Ecto neural progenitor cell (in vitro differentiated cells): Measurements from ENCODE around the gene KEAP1.
"Not testable (repeated sequence)": the region's sequence is repeated elsewhere in the genome, so short reads cannot be mapped to it uniquely, and the experiment has no call there.

Source experiments
- DNase-seq: peaks from one replicate; pipeline ENCODE4 v3.0.0-alpha.2; 2018; ENCODE audit warnings: low spot score

The KEAP1 gene

DNA sequence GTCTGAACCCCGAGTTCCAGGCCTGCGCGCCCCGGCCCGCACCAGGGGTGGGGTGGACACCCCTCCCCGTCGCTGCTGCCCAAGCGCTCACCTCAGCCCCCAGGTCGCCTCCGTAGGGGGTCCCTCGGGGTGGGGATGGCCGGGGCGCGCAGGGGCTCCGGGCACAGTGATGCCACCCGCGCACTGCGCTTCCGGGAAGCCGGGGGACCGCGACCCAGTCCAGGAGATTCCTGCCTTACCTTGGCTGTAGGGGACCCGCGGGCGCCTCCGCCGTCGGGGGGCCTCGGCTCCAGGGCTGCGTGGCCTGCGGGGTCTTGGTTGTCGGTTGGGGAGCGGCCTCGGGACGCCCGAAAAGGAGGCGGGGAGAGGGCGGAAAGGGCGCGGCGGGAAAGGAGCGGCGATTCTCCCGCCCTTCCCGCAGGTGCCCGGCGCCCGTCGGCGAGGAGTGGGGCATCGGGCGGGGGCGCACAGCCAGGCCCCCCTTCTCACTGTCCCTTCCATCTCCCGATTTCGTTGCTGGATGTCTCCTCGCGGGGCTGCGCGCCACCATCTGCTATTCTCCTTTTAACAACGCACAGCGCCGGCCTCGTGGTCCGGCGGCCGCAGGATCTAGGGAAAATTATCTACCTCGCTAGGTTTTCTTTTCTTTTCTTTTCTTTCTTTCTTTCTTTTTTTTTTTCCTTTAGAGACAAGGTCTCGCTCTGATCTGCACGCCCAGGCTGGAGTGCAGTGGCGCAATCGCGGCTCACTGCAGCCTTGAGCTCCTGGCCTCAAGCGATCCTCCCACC lies at the start of gene KEAP1:
TSS of gene KEAP1 (minus strand) at position 355 of the 788 bp plus-strand sequence. CDS start 3,323 bp downstream, outside the sequence.
- peak; percentile 70 for DNase-seq

DNA sequence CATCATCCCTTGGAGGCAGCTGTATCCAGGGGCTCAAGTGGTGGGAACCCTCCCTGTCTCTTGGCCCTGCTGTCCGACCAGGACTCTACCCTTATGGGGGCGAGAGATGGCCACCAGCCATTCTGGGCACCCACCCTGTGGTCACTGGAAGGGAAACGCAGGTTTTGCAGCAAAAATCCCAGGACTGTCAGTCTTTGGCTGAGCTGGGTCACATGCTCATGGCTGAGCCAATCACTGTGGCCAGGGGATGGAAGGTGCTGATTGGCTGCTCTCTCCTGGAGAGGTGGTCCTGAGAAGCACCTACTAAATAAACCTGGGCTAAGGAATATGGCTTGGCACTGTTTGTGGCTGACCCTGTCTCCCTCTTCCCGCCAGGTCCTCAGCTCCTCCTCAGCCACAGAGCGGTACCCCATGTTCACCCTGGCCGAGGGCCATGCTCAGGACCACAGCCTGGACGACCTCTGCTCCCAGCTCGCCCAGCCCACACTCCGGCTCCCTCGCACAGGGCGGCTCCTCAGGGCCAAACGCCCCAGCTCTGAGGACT lies 49.4 kb upstream of the KEAP1 start:
- DNase-seq: no peak

DNA sequence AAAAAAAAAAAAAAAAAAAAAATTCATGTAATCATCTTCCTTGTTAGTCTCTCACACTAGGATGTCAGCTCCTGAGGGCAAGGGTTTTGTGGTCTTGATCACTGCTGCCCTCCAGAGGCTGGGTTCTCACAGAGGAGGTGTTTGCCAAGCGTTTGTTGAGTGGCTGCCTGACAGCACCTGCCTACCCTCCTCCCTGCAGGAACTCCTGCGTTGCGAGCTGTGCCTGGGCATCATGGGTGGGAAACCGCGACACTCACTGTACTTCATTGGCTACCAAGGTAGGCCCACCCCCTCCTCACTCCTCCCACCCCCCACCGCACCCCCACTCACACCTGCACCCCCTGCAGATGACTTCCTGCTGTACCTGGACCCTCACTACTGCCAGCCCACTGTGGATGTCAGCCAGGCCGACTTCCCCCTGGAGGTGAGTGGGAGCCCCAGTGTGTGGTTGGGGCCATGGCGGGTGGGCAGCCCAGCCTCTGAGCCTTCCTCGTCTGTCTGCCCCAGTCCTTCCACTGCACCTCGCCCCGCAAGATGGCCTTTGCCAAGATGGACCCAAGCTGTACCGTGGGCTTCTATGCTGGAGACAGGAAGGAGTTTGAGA lies 48.6 kb upstream of the KEAP1 start:
- DNase-seq: no peak

DNA sequence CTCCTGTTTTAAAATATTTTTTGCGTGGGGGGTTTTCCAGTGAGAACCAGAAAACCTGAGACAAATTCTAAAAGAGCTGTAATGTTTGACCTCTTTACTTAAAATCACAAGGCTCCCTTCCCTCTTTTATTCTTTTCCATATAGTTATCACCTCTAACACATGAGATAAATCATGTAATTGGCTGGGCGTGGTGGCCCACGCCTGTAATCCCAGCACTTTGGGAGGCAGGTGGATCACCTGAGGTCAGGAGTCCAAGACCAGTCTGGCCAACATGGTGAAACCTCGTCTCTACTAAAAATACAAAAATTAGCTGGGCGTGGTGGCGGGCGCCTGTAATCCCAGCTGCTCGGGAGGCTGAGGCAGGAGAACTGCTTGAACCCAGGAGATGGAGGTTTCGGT lies 47.9 kb upstream of the KEAP1 start:
- not testable (repeated sequence) for DNase-seq

DNA sequence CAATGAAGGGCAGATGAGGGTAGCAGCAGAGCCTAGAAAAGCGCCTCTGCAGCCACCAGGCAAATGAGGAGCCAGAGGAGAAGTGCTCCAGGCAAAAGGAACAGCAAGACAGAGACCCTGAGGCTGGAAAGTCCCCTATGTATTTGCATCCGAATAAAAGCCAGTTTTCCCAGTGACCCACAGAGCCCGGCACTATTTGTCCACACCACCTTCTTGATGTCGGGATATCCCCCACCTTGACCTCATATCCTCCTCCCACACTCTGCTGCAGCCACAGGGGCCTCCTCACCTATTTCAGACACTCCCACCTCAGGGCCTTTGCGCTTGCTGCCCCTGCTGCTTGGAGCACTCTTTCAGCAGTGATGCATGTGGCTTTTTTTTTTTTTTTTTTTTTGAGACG lies 47.2 kb upstream of the KEAP1 start:
- no peak for DNase-seq

DNA sequence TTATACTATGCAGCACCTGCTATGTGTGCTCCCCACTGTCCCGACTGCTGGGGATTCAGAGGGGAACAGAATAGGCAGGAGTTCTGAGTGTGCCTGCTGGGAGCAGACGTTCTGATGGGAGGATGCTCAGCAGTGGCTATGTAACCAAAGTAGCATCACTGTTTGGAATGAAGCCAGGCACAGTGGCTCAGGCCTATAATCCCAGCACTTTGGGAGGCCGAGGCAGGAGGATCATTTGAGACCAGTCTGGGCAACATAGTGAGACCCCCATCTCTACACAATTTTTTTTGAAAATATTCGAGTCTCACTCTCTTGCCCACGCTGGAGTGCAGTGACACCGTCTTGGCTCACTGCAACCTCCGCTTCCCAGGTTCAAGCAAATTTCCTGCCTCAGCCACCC lies 46.6 kb upstream of the KEAP1 start:
- DNase-seq: no peak

DNA sequence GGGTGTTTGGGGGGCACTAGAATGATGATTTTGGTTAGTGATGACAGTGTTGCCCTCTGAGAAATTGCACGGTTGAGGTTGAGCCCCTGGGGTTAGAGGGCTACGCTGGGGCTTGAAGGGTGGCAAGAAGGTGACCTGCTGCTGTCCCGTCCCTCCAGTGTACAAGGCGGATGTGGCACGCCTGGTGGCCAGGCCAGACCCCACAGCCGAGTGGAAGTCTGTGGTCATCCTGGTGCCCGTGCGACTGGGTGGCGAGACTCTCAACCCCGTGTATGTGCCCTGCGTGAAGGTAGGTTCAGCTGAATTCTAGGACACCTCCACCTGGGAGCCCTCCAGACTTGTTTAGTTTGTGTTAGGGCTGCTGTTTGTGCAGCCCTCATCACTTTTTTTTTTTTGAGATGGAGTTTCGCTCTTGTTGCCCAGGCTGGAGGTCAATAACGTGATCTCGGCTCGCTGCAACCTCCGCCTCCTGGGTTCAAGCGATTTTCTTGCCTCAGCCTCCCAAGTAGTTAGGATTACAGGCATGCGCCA lies 45.7 kb upstream of the KEAP1 start:
- no peak for DNase-seq

DNA sequence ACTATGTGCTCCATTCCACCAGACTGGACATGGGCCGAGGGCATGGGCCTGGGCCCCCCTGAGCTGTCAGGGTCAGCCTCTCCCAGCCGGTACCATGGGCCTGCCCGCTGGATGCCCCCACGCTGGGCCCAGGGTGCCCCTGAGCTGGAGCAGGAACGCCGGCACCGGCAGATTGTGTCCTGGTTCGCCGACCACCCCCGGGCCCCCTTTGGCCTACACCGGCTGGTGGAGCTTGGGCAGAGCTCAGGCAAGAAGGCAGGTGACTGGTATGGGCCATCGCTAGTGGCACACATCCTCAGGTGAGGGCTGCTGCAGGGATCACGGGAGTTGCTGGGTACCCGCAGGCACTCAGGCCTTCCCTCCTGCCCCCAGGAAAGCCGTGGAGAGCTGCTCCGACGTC lies 43.7 kb upstream of the KEAP1 start:
- DNase-seq: no peak

DNA sequence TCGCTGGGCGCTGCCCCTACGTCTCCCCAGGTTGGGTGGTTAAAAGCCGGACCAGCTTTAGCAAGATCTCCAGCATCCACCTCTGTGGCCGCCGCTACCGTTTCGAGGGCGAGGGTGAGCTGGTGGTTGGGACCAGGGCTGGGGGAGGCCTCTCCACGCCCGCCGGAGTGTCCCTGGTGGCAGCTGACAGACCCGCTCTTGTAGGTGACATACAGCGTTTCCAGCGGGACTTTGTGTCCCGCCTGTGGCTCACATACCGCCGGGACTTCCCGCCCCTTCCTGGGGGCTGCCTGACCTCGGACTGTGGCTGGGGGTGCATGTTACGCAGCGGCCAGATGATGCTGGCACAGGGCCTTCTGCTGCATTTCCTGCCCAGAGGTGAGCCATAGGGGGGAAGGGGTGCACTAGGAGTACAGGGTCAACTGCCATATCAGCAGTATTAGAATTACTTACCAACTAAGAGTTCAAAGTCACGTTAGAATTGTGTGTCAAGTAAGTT lies 41.6 kb upstream of the KEAP1 start:
- no peak for DNase-seq

DNA sequence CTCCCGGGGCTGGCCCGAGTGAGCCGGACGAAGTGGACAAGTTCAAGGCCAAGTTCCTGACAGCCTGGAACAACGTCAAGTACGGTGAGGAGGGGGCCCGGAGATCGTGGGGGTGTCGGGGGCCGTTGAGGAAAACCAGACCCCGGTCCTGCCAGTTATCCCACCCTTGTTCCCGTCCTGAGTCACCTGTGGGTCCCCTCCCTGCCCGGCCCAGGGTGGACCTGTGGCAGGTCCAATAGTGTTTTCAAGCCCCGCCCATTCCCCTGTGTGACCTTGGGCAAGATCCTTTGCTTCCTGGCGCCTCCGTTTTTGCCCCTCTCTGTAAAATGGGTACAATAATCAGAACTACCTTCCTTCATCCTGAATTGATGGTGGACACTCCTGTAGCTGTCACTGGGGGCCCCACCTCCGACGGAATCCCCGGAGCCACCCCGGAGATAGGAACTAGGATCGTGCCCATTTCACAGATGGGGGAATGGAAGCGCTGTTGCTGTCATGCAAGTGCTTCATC lies 41.1 kb upstream of the KEAP1 start:
- DNase-seq: no peak

DNA sequence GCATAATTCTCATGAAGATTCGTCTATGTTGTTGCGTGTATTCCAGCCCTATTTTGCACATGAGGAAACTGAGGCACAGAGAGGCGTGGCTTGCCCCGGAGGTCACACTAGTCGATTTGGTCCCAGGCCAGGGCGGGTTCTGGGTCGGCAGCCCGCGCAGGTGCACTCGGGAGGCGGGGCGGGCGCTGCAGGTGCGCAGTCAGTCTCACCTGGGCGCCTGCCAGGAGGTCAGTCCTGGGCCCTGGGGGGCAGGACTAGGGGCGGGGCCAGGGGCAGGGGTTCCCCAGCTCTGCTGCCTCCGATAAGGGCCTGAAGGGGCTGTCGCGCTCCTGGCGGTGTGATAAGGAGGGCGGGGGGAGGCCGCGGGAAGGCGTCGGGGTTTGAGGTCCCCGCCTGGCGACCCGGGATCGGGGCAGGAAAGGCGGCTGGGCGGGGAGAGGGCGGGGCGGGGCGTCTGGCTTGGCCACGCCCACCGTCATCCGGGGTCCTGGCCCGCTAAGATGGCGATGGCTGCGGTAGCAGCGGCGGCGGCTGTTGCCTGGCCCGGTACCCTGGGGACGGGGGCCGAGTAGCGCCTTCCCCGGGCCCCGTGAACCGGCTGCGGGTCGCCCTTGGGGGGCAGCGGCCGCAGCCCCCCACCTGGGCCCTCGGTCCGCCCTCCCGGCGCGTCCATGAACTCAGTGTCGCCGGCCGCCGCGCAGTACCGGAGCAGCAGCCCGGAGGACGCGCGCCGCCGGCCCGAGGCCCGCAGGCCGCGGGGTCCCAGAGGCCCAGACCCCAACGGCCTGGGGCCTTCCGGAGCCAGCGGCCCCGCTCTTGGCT lies 40.5 kb upstream of the KEAP1 start, which contains the start of gene ATG4D:
TSS of gene ATG4D (plus strand) at position 485 of the 822 bp plus-strand sequence. CDS start at position 672, 187 bp downstream.
- DNase-seq: peak; percentile 92

DNA sequence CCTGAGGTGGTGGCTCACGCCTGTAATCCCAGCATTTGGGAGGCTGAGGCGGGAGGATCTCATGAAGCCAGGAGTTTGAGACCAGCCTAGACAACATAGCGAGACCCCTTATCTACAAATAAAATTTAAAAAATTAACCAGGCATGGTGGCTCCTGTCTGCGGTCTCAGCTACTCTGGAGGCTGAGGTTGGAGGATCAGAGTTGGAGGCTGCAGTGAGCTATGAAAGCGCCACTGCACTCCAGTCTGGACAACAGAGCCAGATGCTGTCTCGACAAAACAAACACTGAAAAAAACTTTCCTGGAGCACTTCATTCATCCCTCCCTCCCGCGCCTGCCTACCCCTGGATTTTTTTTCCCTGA lies 39.9 kb upstream of the KEAP1 start:
- no peak for DNase-seq

DNA sequence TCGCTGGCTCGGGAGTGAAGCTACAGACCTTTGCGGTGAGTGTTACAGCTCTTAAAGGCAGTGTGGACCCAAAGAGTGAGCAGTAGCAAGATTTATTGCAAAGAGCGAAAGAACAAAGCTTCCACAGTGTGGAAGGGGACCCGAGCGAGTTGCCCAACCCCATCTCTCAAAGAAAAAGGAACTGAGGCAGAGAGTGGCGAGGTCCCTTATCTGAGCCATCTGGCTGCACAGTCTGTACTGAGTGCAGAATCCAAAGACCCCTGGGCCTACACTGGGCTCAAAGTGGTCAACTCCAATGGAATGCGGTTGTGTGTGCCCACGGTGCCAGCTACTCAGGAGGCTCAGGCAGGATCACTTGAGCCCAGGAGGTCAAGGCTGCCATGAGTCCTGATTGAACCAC lies 35.9 kb upstream of the KEAP1 start:
- DNase-seq: not testable (repeated sequence)

DNA sequence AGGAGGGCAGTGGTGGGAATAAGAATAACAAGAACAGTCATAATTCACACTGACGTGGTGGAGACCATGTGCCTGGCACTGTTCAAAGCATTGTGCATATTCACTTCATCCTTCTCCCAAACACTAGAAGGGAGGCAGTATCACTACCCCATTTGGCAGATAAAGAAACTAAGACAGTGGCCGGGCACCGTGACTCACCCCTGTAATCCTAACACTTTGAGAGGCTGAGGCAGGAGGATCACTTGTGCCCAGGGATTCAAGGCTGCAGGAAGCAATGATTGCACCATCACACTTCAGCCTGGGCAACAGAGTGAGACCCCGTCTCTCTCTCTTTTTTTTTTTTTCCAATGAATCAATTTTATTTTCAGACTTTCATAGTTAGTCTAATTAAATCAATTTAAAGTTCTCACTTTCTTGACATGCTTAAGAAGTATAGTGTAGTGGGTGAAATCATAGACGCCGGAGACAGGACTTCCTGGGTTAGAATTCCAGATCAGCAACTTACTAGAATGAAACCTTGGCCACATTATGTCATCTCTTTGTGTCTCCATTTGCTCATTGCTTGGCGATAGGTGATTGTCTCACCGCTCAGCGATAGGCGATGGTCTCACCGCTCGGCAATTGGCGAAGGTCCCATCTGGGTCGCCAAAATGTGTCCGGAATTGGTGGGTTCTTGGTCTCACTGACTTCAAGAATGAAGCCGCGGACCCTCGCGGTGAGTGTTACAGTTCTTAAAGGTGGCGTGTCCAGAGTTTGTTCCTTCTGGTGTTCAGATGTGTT lies 35.2 kb upstream of the KEAP1 start:
- no peak for DNase-seq

DNA sequence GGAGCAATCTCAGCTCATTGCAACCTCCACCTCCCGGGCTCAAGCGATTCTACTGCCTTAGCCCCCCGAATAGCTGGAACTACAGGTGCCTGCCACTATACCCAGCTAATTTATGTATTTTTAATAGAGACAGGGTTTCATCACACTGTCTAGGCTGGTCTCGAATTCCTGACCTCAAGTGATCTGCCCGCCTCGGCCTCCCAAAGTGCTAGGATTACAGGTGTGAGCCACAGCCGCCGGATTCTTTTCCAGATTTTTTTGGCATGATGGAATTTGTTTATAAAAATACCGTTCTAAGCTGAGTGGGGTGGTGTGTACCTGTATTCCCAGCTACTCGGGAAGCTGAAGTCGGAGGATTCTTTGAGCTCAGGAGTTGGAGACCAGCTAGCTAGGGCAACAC lies 34.5 kb upstream of the KEAP1 start:
- no peak for DNase-seq

DNA sequence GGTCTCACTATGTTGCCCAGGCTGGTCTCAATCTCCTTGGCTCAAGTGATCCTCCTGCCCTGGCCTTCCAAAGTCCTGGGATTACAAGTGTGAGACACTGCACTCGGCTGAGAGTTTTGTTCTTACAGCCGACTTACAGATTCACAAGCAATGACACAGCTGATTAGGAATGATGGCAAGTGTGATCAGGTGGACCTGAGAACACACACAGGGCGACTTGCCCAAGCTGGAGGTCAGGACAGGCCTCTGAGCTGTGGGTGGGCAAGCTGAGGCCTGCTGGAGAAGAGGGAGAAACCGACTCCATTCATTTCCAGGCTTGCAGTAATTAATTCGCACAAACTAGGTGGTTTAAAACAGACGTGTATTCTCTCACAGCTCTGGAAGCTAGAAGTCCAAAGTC lies 32.5 kb upstream of the KEAP1 start:
- no peak for DNase-seq

DNA sequence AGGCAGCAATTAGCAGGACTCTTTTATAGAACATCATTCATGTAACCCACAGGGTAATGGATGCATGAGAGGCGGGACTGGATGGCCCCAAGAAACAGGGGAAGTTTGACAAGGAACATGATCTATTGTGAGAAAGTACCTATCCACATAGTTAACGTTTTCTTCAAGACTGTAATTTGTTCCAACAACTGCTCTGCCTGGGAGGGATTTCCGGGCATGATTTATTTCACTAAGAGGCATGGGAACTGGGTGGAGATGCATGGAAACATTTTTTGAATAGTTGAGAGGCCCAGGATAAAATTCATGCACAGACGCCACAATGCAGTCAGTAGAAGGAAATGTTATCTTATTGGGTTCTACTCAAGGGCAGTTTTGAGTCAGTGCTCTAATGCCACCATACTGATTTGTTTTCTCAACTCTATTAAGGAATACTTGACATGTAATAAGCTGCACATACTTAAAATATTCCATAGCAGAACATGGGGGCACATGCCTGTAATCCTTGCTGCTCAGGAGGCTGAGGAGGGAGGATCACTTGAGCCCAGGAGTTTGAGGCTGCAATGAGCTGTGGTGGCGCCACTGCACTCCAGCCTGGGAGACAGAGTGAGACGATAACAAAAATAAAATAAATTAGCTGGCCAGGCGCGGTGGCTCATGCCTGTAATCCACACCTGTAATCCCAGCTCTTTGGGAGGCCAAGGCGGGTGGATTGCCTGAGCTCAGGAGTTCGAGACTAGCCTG lies 30.7 kb upstream of the KEAP1 start:
- DNase-seq: no peak

DNA sequence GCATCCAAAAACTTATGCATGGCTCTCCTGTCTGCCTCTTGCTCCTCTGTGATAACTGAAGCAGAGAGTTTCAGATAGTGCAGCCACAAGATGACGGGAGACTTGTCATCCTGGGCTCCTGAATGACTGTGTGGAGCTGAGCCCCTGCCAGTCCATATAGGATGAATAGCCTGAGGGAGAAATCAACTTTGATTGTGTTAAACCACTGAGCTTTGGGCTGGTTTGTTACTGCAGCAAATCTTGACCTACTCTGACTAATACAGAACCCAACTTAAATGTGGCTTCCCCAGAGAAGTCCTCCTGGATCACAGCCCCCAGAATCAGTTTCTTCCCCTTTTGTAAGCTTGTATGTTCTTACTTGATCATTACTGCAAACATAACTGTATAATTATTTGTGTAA lies 29.3 kb upstream of the KEAP1 start:
- no peak for DNase-seq

DNA sequence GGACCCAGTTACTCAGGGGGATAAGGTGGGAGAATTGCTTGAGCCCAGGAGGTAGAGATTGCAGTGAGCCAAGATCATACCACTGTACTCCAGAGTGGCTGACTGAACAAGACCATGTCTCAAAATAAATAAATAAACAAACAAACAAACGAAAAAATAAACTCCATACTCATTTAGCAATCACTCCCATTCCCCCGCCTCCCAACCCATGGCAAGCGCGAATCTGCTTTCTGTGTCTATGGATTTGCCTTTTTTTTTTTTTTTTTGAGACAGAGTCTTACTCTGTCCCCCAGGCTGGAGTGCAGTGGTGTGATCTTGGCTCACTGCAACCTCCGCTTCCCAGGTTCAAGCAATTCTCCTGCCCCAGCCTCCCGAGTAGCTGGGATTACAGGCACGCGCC lies 23.7 kb upstream of the KEAP1 start:
- DNase-seq: not testable (repeated sequence)

DNA sequence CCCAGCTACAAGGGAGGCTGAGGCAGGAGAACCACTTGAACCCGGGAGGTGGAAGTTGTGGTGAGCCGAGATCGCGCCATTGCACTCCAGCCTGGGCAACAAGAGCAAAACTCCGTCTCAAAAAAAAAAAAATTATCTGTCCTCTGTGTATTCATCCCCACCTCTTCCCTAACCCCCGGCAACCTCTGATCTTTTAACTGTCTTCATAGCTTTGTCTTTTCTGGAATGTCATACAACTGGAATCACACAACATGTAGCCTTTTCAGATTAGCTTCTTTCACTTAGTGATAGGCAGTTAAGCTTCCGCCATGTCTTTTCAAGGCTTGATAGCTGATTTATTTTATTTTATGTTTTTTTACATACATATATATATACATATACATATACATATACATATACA lies 22.5 kb upstream of the KEAP1 start:
- DNase-seq: no peak
